RWPE2 (cell line): ENCODE measurements around the gene ATF6B.

Source experiments
- ATAC-seq: fragments of 200-7000 bp; cut with Tn5 transposase; 3 replicates; pipeline ENCODE4 v1.9.1; 2021; ENCODE audit warnings: low read depth
- DNase-seq: peaks from one replicate; pipeline ENCODE4 v3.0.0-alpha.2; 2020; ENCODE audit warnings: low spot score
- H3K27ac ChIP-seq: fragments of 450-650 bp; 2 replicates; pipeline ENCODE4 v1.5.1; 2017; ENCODE audit warnings: mild to moderate bottlenecking; ENCODE audit not compliant: poor library complexity, severe bottlenecking
- H3K27me3 ChIP-seq: fragments of 250-450 bp; sonication (Bioruptor Pico); 2 replicates; pipeline ENCODE4 v1.5.1; 2021; ENCODE audit warnings: mild to moderate bottlenecking, moderate library complexity; ENCODE audit not compliant: insufficient read depth, poor library complexity, severe bottlenecking
- H3K36me3 ChIP-seq: fragments of 250-450 bp; sonication (Bioruptor Pico); 2 replicates; pipeline ENCODE4 v1.5.1; 2020; ENCODE audit warnings: low read depth, mild to moderate bottlenecking, moderate library complexity
- H3K4me1 ChIP-seq: fragments of 250-450 bp; sonication (Bioruptor Pico); 2 replicates; pipeline ENCODE4 v1.5.1; 2021; ENCODE audit warnings: mild to moderate bottlenecking, moderate library complexity; ENCODE audit not compliant: insufficient read depth, poor library complexity, severe bottlenecking
- H3K4me3 ChIP-seq: fragments of 250-450 bp; sonication (Bioruptor Pico); 2 replicates; pipeline ENCODE4 v1.5.1; 2021; ENCODE audit warnings: mild to moderate bottlenecking, moderate library complexity; ENCODE audit not compliant: severe bottlenecking
- H3K9me3 ChIP-seq: fragments of 250-450 bp; sonication (Bioruptor Pico); 2 replicates; pipeline ENCODE4 v1.5.1; 2021; ENCODE audit warnings: mild to moderate bottlenecking, moderate library complexity; ENCODE audit not compliant: severe bottlenecking
- TF ChIP-seq, protein P1 (sequence below): fragments of 450-650 bp; IDR thresholded peaks from one replicate; pipeline ENCODE4 v1.5.1; 2017; ENCODE audit warnings: mild to moderate bottlenecking, moderate library complexity; ENCODE audit not compliant: poor library complexity, severe bottlenecking

The ATF6B gene

GRCh38 chr6:32139590-32139989 lies 11.5 kb upstream of the ATF6B start:
- Histone ChIP-seq H3K4me3 (no peak overlapping the region), H3K27me3 (no peaks in the 10 kb centered on the region), H3K36me3 (no peaks in the 10 kb centered on the region), H3K9me3 (no peaks in the 10 kb centered on the region), H3K4me1 (no peaks in the 10 kb centered on the region), H3K27ac (no peak overlapping the region)
- TF ChIP-seq, protein P1, sequence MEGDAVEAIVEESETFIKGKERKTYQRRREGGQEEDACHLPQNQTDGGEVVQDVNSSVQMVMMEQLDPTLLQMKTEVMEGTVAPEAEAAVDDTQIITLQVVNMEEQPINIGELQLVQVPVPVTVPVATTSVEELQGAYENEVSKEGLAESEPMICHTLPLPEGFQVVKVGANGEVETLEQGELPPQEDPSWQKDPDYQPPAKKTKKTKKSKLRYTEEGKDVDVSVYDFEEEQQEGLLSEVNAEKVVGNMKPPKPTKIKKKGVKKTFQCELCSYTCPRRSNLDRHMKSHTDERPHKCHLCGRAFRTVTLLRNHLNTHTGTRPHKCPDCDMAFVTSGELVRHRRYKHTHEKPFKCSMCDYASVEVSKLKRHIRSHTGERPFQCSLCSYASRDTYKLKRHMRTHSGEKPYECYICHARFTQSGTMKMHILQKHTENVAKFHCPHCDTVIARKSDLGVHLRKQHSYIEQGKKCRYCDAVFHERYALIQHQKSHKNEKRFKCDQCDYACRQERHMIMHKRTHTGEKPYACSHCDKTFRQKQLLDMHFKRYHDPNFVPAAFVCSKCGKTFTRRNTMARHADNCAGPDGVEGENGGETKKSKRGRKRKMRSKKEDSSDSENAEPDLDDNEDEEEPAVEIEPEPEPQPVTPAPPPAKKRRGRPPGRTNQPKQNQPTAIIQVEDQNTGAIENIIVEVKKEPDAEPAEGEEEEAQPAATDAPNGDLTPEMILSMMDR = no peak
- ATAC-seq (no peak), DNase-seq (no peak)

GRCh38 chr6:32137454-32137853 lies 9.4 kb upstream of the ATF6B start:
- ATAC-seq (no peak), DNase-seq (no peak)
- H3K27ac ChIP-seq = no peak overlapping the region
- no peaks in the 10 kb centered on the region for H3K9me3 ChIP-seq
- no peak overlapping the region for H3K4me3 ChIP-seq
- TF ChIP-seq, protein P1 = no peak
- no peaks in the 10 kb centered on the region for H3K4me1 ChIP-seq
- H3K27me3 ChIP-seq = no peaks in the 10 kb centered on the region
- H3K36me3 ChIP-seq = no peaks in the 10 kb centered on the region

DNA sequence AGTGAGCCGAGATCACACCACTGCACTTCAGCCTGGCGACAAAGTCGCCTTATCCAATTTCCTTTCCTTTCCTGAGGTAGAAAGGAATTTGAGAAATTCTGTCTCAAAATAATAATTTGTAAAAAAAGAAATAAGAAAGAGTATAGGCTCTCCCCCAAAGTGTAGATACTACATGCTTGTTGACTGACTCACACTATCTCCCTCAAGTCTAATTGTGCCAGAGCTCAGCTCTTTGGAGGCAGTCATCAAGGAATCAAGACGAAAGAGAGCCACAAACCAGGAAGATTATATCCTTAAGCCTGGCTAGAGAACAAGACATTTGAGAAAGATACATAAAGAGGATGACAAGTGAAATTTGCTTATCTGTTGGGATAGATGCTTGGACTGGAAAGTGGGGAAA lies 5.7 kb upstream of the ATF6B start:
- Histone ChIP-seq H3K27me3 (no peaks in the 10 kb centered on the region), H3K4me3 (no peak overlapping the region), H3K27ac (no peak overlapping the region), H3K36me3 (no peaks in the 10 kb centered on the region), H3K4me1 (no peaks in the 10 kb centered on the region), H3K9me3 (no peaks in the 10 kb centered on the region)
- ATAC-seq (no peak), DNase-seq (no peak)
- TF ChIP-seq, protein P1 = no peak

GRCh38 chr6:32132110-32132509 lies 4.1 kb upstream of the ATF6B start:
- no peak for ATAC-seq
- no peaks in the 10 kb centered on the region for H3K27me3 ChIP-seq
- H3K4me3 ChIP-seq = no peak overlapping the region
- H3K36me3 ChIP-seq = no peaks in the 10 kb centered on the region; the same call in 1 of the 2 replicates
- no peaks in the 10 kb centered on the region for H3K4me1 ChIP-seq
- H3K27ac ChIP-seq = no peak overlapping the region
- TF ChIP-seq, protein P1 = no peak
- DNase-seq = no peak
- H3K9me3 ChIP-seq = no peaks in the 10 kb centered on the region

DNA sequence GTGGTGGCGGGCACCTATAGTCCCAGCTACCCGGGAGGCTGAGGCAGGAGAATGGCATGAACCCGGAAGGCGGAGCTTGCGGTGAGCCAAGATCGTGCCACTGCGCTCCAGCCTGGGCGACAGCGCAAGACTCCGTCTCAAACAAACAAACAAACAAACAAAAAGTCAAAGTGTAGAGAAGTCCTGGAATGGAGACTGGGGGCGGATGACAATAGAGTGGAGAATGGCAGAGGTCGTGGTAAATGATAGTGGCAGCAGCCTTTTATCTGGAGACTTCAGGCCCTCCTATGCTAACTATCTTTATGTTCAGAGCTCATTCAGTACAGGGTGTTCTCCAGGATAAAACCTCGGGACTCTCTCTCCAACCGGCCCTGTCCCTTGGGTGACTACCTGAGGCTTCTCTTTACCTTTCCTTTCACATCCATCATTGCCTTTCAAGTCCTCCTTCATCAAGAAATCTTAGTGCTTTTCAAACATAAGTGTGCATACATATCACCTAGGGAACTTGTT lies 3.4 kb upstream of the ATF6B start:
- Histone ChIP-seq H3K27me3 (no peaks in the 10 kb centered on the region), H3K9me3 (no peaks in the 10 kb centered on the region), H3K36me3 (peaks cover 5% of the 10 kb centered on the region), H3K4me3 (no peak overlapping the region), H3K27ac (no peak overlapping the region), H3K4me1 (no peaks in the 10 kb centered on the region)
- TF ChIP-seq, protein P1 = no peak
- ATAC-seq (no peak), DNase-seq (no peak)
